RKO (cell line): ENCODE data around the gene SLC66A3.
A peak's percentile ranks its signal among the peaks of the same experiment; 100 is the strongest.
"Not testable (repeated sequence)": the region's sequence is repeated elsewhere in the genome, so short reads cannot be mapped to it uniquely, and the experiment has no call there.

Experiments
- DNase-seq: peaks from one replicate; pipeline ENCODE4 v3.0.0-alpha.2; 2016; ENCODE audit warnings: low spot score

Gene SLC66A3

GRCh38 chr2:11163439-11164317, 8.4 kb downstream of the SLC66A3 start:
- DNase-seq, result no peak

DNA sequence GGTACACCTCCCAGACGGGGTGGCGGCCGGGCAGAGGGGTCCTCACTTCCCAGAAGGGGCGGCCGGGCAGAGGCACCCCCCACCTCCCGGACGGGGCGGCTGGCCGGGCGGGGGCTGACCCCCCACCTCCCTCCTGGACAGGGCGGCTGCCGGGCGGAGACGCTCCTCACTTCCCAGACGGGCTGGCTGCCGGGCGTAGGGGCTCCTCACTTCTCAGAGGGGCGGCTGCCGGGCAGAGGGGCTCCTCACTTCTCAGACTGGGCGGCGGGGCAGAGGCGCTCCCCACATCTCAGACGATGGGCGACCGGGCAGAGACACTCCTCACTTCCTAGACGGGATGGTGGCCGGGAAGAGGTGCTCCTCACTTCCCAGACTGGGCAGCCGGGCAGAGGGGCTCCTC, 9.8 kb downstream of the SLC66A3 start:
- DNase-seq, result not testable (repeated sequence)

GRCh38 chr2:11166476-11166875, 11.2 kb downstream of the SLC66A3 start:
- DNase-seq, result no peak

- DNase-seq, result no peak
Measured at GRCh38 chr2:11168488-11168887, 13.2 kb downstream of the SLC66A3 start.

GRCh38 chr2:11169333-11169732, 14.1 kb downstream of the SLC66A3 start:
- no peak for DNase-seq

DNA sequence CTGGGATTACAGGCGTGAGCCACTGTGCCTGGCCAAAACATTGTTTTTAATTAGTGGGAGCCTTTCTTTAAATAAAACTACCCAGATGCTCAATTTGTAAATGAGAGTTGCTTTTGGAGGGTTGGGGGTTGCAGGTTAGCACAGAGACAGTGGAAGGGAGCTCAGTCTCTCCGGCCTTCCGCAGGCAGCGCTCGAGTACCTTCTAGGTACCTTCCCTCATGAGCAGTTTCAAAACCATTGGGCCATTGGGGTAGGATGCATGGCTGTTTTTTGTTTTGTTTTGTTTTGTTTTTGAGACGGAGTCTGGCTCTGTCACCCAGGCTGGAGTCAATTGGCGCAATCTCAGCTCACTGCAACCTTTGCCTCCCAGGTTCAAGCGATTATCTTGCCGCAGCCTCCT, 19.0 kb downstream of the SLC66A3 start:
- no peak for DNase-seq

- DNase-seq, result no peak
Measured at GRCh38 chr2:11175293-11175795, 20.1 kb downstream of the SLC66A3 start.

- no peak for DNase-seq
Measured at GRCh38 chr2:11177871-11178690, 22.8 kb downstream of the SLC66A3 start.

DNA sequence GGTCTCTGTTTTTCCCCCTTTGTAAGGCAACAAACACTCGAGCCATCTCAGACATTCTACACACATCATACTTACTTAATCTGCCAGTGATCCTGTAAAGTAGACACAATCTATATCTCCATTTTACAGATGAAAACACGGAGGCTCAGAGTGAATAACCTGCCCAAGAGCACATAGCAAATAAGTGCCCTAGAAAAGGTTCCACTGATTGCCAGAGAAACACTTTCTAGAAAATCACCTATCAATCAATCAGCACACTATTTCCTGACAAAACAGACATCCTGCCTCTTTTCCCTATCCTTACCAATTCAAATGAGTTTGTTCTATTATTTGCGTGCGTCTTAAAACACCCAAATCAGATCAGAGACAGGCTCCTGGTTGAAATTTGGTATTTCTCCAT, 23.9 kb downstream of the SLC66A3 start:
- DNase-seq, result no peak

- peak; percentile 56 for DNase-seq
Measured at GRCh38 chr2:11179899-11180298, 24.6 kb downstream of the SLC66A3 start.

DNA sequence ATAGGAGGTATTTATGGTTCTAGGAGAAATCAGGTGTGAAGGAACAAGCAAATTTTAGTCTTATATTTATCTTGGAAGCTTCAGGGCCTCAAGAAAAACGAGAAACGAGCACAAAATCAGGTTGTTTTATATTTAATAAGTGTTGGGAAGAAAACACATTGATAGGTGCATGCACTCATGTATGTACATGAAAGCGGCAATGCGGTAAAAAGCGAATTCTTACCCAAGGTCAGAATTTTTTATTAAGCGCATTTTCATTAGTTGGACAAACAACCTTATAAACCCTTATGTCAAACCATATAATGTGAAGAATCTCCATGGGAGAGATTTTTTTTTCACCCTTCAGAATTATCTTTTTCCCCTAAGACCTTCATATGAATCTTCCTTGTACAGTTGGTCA, 25.4 kb downstream of the SLC66A3 start:
- DNase-seq, result no peak

DNA sequence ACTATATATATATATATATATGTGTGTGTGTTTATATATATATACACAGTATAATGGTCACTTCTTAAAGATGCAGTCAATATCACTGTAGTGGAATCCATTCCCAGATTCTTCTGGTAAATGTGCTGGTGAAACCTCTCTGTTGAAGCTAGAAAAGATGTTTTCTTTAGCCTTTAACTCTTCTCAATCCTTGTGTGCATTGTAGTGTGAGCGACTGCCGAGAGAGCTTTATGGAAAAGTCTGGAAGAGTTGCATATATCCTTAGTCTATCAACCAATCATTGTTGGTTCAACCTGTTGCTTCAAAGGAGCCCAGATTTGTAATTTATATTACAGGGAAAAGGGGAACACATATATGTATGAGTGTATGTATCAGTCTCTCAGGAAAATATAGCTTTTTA, 27.7 kb downstream of the SLC66A3 start:
- no peak for DNase-seq

DNA sequence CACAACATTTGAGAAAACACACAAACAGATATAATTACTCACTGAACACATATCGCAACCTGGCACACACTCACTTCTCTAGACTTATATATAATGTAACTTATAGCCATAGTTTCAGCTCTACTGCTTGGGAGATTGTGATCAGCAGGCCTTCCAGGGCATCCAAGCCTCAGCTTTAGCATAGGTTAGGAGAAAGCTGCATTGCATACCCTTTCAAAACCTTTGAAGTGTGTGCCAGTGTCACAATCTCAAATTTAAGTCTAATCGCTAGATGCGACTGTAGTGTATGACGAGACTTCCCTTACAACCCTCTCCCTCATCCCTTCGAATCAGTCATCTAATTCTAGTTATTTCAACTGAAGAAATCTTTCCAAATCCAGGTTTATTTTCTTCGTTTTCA, 30.9 kb downstream of the SLC66A3 start:
- no peak for DNase-seq

DNA sequence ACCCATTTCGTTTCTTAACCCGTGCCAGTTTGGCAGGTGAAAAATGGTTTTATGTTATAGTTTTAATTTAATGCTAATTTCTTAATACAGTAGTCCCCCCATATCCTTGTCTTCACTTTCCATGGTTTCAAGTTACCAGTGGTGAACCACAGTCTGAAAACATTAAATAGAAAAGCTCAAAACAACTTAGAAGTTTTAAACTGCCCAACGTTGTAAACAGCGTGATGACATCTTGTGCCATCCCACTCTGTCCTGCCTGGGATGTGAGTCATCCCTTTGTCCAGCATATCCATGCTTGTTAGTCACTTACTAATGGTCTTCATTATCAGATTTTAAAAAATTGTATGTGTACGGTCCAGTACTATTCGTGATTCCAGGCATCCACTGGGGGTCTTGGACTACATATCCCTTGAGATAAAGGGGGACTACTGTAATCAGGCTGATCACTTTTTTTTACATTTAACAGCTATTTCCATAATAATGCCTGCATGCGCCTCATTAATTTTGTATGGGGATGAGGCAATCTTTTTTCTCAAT, 31.9 kb downstream of the SLC66A3 start:
- peak; percentile 36 for DNase-seq

GRCh38 chr2:11187731-11188130, 32.5 kb downstream of the SLC66A3 start:
- no peak for DNase-seq

- no peak for DNase-seq
Measured at GRCh38 chr2:11196246-11196645, 41.0 kb downstream of the SLC66A3 start.

DNA sequence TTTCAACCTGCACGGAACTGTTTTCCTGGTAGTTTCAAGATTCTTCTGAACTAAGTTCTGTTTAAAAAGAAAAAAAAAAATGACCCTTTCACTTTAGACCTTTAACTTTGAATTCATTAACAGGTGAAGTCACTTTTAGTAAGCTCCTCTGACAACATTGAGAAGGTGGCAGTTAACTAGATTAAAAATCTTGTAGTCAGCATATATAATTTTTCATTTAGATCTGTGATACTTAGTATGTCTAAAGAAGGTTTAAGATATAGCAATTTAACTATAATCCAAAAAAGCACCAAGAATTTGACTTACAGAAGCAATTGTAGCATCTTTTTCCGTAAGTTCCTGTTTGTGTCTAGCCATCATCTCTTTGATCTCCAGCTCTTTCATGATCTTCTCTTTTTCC, 45.4 kb downstream of the SLC66A3 start:
- no peak for DNase-seq

DNA sequence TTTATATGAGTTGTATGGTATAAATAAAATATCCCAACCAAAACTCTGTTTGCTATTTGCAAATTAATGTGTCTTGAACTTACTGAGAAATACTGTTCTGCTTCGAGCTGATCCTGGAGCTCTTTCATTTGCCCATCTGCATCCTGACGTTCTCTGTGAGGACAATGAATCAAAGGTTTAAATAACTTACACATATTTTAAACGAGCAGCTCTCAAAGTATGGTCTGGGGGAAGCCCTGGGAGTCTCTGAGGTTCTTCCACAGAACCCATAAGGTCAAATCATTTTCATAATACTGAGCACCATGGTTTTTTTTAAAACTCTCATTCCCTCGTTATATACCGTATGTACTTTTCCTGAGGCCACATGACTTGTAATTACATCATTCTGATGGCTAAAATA, 46.7 kb downstream of the SLC66A3 start:
- DNase-seq, result no peak

DNA sequence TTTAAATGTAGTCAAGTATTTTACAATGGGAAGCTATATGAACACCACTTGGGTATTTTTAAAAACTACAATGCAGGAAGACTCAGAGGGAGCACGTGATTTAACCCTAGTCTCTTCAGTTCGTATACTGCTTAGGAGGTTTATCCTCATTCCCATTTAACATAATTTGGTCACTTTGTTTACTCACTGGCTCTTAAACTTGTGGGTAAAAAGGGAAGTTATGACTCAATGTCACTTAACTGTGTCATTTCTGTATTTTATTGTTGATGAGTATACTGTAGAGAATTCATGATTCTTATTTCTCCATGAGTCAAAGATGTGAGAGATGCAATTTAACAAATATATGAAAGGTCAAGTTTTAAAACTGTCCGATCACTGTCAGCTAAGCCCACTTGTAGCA, 48.2 kb downstream of the SLC66A3 start:
- peak; percentile 96 for DNase-seq

- DNase-seq, result no peak
Measured at GRCh38 chr2:11208083-11208482, 52.8 kb downstream of the SLC66A3 start.

GRCh38 chr2:11212645-11213044, 57.4 kb downstream of the SLC66A3 start:
- DNase-seq, result no peak

GRCh38 chr2:11213090-11213638, 57.9 kb downstream of the SLC66A3 start:
- DNase-seq, result no peak
